Left lung (tissue), 10 donors: ENCODE data around the gene VAV1. TPM values are rescaled to one million over a fixed set of nuclear protein-coding genes. Genes with fewer than 3 reads are reported as not detected.

Experiments
- ATAC-seq: fragments of 200-7000 bp; cut with Tn5 transposase; one replicate; pipeline ENCODE4 v1.9.1; 2020; ENCODE audit warnings: moderate library complexity
- DNase-seq, 4 donors: peaks; one replicate each; pipeline ENCODE4 v3.0.0-alpha.2; 2013 to 2020
- H3K27ac ChIP-seq, 2 donors: fragments of 200-600 bp; sonication (generic) in 1 of 2; one replicate each; pipeline versions ENCODE4 v1.5.0 to v1.8.0; 2020 to 2021
- H3K27me3 ChIP-seq, 2 donors: fragments of 200-600 bp; sonication (generic) in 1 of 2; one replicate each; pipeline versions ENCODE4 v1.5.0 to v1.8.0; 2020 to 2021
- H3K36me3 ChIP-seq, 2 donors: fragments of 200-600 bp; sonication (generic) in 1 of 2; one replicate each; pipeline versions ENCODE4 v1.5.0 to v1.8.0; 2020 to 2021
- H3K4me1 ChIP-seq, 2 donors: fragments of 200-600 bp; one replicate each; pipeline ENCODE4 v1.8.0; 2021
- H3K4me3 ChIP-seq, 2 donors: fragments of 200-600 bp; sonication (generic) in 1 of 2; one replicate each; pipeline versions ENCODE4 v1.5.0 to v1.8.0; 2020 to 2021; ENCODE audit warnings: mild to moderate bottlenecking in 1 of 2
- H3K9me3 ChIP-seq, 2 donors: fragments of 200-600 bp; sonication (generic) in 1 of 2; one replicate each; pipeline versions ENCODE4 v1.5.0 to v1.8.0; 2020 to 2021
- intact Hi-C, 2 donors: fragments of 100-400 bp; cut with DNase I; formaldehyde crosslinking; loops; one replicate each; pipeline versions ENCODE4 v1.11.2 to v1.14.2; 2022
- polyA plus RNA-seq, 6 donors: library from polyadenylated mRNA; unstranded; fragments of 120-200 nt; gene quantifications; one replicate each; pipeline ENCODE4 v1.2.1, GENCODE V29; 2013; ENCODE audit not compliant: insufficient read length in 6 of 6
- total RNA-seq, 2 donors: library from RNA; stranded (reverse); fragmentation: NEBNext Ultra II Directional; extraction: Animal tissue kit (Norgen Biotek cat#: 25700); gene quantifications; one replicate each; pipeline ENCODE4 v1.2.1, GENCODE V29; 2021
- TF ChIP-seq, protein P1 (sequence below), 2 donors: fragments of 200-600 bp; sonication (generic) in 1 of 2; IDR thresholded peaks; one replicate each; pipeline versions ENCODE4 v1.5.0 to v1.8.0; 2021; ENCODE audit warnings: antibody characterized with exemption in 2 of 2
- donor health status: DM: no; HTN: yes; CAD: no.
- donor health status: DM: no; HTN: no; CAD: no.

VAV1 gene
- total and polyA plus RNA-seq, 8 donors, result 2.0 to 51.3 (median 2.8) TPM

GRCh38 chr19:6730941-6731670, 41.4 kb upstream of the VAV1 start:
- H3K27me3 ChIP-seq, result no peaks in the 10 kb centered on the region
- H3K27ac ChIP-seq, result no peak overlapping the region
- H3K36me3 ChIP-seq, result peaks cover 0 to 43% of the 10 kb centered on the region in 2 donors
- TF ChIP-seq, protein P1, sequence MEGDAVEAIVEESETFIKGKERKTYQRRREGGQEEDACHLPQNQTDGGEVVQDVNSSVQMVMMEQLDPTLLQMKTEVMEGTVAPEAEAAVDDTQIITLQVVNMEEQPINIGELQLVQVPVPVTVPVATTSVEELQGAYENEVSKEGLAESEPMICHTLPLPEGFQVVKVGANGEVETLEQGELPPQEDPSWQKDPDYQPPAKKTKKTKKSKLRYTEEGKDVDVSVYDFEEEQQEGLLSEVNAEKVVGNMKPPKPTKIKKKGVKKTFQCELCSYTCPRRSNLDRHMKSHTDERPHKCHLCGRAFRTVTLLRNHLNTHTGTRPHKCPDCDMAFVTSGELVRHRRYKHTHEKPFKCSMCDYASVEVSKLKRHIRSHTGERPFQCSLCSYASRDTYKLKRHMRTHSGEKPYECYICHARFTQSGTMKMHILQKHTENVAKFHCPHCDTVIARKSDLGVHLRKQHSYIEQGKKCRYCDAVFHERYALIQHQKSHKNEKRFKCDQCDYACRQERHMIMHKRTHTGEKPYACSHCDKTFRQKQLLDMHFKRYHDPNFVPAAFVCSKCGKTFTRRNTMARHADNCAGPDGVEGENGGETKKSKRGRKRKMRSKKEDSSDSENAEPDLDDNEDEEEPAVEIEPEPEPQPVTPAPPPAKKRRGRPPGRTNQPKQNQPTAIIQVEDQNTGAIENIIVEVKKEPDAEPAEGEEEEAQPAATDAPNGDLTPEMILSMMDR (IDR thresholded peaks at IDR 0.05), result no peak
- DNase-seq, result peak in 1 of 4 donors; percentile 66
- H3K4me3 ChIP-seq, result no peak overlapping the region
- peaks cover 9 to 44% of the 10 kb centered on the region in 2 donors for H3K4me1 ChIP-seq
- H3K9me3 ChIP-seq, result no peaks in the 10 kb centered on the region
- intact Hi-C loops, result loop anchor here (10.0 kb wide), 1 partner anchor 134 kb away; no protein-coding TSS in a partner anchor
- peak; percentile 1 for ATAC-seq

DNA sequence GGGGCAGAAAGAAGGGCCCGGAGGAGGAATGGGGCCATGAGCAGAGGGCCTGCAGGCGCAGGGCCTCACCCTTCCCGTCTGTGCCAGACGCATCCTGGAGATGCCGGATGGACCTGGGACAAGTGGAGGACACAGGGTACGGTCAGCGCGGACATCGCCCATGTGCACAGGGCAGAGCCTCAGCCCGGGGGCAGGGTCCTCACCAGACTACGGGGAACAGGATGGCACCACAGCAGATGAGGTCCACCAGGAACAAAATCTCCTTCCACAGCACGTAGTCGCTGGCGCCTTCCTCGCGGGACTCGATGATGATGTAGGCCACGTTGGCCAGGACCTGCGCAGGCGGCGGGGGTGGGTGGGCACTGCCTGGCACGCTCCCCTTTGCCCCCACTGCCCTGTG, 40.7 kb upstream of the VAV1 start:
- peaks cover 11 to 51% of the 10 kb centered on the region in 2 donors for H3K4me1 ChIP-seq
- peak in 1 of 4 donors; percentile 65 for DNase-seq
- no peak for ATAC-seq
- H3K36me3 ChIP-seq, result peaks cover 0 to 43% of the 10 kb centered on the region in 2 donors
- intact Hi-C loops, result loop anchor here (10.0 kb wide), 1 partner anchor 133 kb away; no protein-coding TSS in a partner anchor
- H3K27me3 ChIP-seq, result no peaks in the 10 kb centered on the region
- no peak overlapping the region for H3K4me3 ChIP-seq
- TF ChIP-seq, protein P1 (IDR thresholded peaks at IDR 0.05), result no peak
- no peaks in the 10 kb centered on the region for H3K9me3 ChIP-seq
- no peak overlapping the region for H3K27ac ChIP-seq

DNA sequence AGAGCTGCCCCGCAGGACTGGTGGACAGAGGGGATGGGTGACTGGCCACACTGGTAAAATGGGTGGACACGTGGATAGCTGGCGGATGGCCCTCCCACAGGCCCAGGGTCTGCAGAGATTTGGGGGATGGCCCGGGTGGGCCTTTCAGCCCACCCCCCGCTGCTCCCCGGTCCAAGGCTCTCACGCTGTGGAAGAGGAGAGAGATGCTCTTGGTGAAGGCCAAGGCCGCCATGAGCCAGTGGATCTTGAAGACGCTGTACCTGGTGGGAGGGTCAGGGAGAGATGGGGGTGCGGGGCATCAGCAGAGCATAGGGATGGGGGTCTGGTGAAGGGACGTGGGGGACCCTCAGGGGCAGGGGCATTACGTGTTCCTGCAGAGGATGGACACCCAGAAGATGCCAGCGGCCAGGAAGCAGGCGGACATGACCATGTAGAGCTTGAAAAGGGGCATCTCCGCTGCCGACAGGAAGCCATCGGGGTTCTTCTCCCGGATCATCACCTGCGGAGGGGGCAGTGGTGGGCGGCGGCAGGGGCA, 39.6 kb upstream of the VAV1 start:
- TF ChIP-seq, protein P1 (IDR thresholded peaks at IDR 0.05), result no peak

GRCh38 chr19:6733338-6734095, 39.0 kb upstream of the VAV1 start:
- Histone ChIP-seq H3K4me3 (no peak overlapping the region), H3K4me1 (peaks cover 14 to 47% of the 10 kb centered on the region in 2 donors), H3K36me3 (peaks cover 0 to 43% of the 10 kb centered on the region in 2 donors), H3K27ac (no peak overlapping the region), H3K9me3 (no peaks in the 10 kb centered on the region), H3K27me3 (no peaks in the 10 kb centered on the region)
- TF ChIP-seq, protein P1 (IDR thresholded peaks at IDR 0.05), result no peak
- DNase-seq (peak in 1 of 4 donors; percentile 65), ATAC-seq (no peak)
- intact Hi-C loops, result loop anchor here (10.0 kb wide), 1 partner anchor 131 kb away; no protein-coding TSS in a partner anchor

More for the DNA sequence above, 39.6 kb upstream of the VAV1 start:
- DNase-seq (peak in 1 of 4 donors; percentile 51), ATAC-seq (no peak)
- Histone ChIP-seq H3K36me3 (peaks cover 0 to 43% of the 10 kb centered on the region in 2 donors), H3K27me3 (no peaks in the 10 kb centered on the region), H3K4me1 (peaks cover 11 to 47% of the 10 kb centered on the region in 2 donors), H3K27ac (no peak overlapping the region), H3K9me3 (no peaks in the 10 kb centered on the region), H3K4me3 (no peak overlapping the region)
- intact Hi-C loops, result loop anchor here (10.0 kb wide), 1 partner anchor 132 kb away; no protein-coding TSS in a partner anchor
